T-helper 1 cell treated with Interleukin-12 subunit alpha and Interleukin-12 subunit beta and Interleukin-4 antibody, amounts not matched to agents 30 ng/mL and 1 ng/mL, for 36 hours (primary cell): ENCODE results near the gene FBXL13. TPM values are rescaled to one million over a fixed set of nuclear protein-coding genes. Genes with fewer than 3 reads are reported as not detected.
"Not testable (repeated sequence)": the region's sequence is repeated elsewhere in the genome, so short reads cannot be mapped to it uniquely, and the experiment has no call there.

Experiments
- intact Hi-C: fragments of 100-400 bp; cut with micrococcal nuclease; formaldehyde crosslinking; loops from one replicate; pipeline ENCODE4 v1.15.1; 2024
- total RNA-seq: library from RNA; stranded (reverse); gene quantifications from 2 replicates; pipeline ENCODE4 v1.2.3, GENCODE V29; 2022

The FBXL13 gene
- total RNA-seq, 1 donor from 2014 or later: 0.29 TPM

DNA sequence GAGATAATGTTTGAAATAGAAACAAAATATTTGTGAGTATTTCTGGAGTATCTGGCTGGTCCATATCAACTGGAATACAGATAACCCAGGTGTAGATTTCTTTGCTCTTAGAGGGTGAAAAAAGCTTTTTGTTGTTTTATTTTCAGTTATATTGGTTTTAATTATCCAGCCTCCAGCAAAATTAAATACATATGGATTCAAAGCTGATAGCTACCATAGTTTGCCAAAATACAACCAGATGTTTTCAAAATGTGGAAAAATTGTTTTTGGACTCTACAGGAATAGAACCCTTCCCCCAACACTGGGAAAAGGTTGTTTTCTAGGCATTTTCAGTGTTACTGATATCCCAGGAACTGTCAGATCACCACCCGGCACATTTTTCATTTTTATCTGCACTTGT is 131.7 kb downstream of the FBXL13 start:
- intact Hi-C loops: no loop called here

DNA sequence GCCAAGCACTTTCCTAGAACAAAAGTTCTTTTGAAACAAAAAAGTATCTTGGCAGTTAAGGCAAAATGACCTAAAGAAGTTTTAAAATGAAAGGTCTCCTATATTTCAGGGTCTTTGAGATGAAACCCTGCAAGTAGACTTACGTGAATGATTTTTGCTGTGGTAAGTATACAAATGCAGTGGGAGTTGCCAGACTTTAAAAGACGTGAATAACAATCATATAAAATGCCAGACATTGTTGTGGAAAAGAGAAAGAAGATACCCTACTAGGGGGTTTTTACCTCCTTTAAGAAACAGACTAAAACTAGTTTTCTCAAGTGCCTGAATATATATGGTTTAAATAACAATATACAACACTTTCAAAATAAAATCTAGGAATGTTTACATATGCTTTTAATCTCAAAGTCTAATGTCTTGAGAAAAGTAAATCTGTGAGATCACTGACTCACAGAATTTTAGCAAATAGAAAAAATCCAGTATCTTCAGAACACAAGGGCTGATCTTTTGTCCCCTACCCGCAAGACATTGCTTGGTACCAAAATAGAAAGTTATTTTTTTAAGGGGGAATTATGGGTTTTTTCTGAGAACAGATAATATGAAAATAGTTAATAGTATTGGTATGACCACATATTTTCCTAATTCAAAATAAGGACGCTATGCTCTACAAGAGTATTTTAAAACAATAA is 132.3 kb downstream of the FBXL13 start:
- intact Hi-C loops: no loop called here

DNA sequence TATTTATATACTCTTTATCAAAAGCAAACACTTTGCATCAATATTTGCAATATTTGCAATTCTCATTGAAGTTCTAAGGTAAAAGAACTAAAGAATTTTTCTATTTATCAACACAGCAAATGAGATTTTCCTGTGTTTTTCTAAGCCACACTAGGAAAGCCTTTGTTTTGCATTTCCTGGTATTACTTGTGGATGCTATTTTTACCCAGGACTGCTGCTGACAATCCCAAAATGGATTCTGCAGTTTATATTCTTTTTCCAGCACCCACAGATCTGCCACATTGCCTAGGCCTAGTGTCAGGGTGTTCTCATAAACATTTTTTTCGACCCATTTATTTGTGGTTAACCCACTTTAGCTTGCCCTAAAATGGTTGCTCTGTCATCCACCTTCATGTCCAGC is 135.9 kb downstream of the FBXL13 start:
- intact Hi-C loops: no loop called here

- intact Hi-C loops: no loop called here
Measured at GRCh38 chr7:102935450-102936115, 139.0 kb downstream of the FBXL13 start.

GRCh38 chr7:102934701-102935100 is 139.9 kb downstream of the FBXL13 start:
- intact Hi-C loops: no loop called here

GRCh38 chr7:102934239-102934638 is 140.4 kb downstream of the FBXL13 start:
- intact Hi-C loops: no loop called here

GRCh38 chr7:102933763-102934162 is 140.8 kb downstream of the FBXL13 start:
- intact Hi-C loops: no loop called here

GRCh38 chr7:102931757-102932156 is 142.8 kb downstream of the FBXL13 start:
- intact Hi-C loops: no loop called here

GRCh38 chr7:102927312-102927933 is 147.2 kb downstream of the FBXL13 start:
- intact Hi-C loops: no loop called here

- intact Hi-C loops: no loop called here
Measured at GRCh38 chr7:102926783-102927140, 147.8 kb downstream of the FBXL13 start.

GRCh38 chr7:102925976-102926782 is 148.4 kb downstream of the FBXL13 start:
- intact Hi-C loops: no loop called here

DNA sequence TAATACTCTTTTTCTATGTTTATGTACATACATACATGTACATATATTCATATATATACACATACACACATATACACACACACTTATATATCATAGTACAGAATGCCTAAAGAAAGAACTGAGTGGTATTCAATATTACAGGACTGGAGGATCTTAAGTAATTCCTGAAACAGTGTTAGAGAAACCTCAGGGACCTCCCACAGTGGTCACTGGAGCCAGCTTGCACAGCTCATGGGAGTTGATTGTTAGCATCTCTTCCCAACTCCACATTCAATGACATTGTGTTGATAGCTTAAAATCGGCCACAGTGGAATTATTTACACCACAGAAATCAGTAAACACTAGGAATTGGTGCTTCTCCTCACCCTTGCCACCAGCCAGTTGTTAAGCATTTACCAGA is 155.8 kb downstream of the FBXL13 start:
- intact Hi-C loops: no loop called here

GRCh38 chr7:102917436-102918353 is 156.9 kb downstream of the FBXL13 start:
- intact Hi-C loops: no loop called here

GRCh38 chr7:102916881-102917280 is 157.7 kb downstream of the FBXL13 start:
- intact Hi-C loops: no loop called here

- intact Hi-C loops: no loop called here
Measured at GRCh38 chr7:102916426-102916825, 158.2 kb downstream of the FBXL13 start.

DNA sequence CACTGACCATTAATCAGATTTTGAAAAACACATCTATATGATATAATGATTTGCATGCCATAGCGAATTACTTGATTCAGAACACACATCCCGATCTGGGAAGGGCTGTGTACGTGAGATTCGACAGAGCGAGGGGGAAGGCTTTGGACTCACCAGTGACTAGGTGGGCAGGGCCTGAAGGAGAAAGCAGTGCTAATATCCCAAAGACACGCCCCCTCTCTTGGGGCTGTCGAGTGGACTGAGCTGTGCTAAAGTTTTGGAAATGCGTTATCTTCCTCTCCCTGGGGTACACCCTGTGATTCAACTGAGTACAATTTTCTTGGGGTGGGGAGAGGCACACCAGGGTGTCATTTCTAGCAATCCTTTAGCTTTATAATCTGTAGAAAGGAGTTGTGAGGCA is 160.0 kb downstream of the FBXL13 start:
- intact Hi-C loops: no loop called here

GRCh38 chr7:102913826-102914225 is 160.8 kb downstream of the FBXL13 start:
- intact Hi-C loops: no loop called here

DNA sequence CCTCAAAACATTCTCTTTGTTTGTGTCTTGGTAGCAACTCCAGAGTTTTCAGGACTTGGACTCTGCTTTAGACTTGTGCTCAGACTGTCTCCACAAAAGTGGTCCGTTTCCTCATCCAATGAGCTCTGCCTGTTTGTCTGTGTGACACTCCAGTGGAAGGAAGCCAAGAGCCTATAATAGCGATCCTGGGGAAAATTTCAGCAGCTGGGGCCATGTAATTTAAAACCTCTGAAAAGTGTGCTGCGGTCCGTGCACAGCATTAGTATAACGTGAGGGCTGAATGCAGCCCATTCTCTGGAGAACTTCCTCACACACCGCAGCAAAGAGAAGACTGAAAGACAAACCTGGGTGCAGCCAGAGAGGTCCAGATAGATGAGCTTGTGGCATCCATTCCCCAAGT is 161.9 kb downstream of the FBXL13 start, which contains the start of gene LRRC17:
Gene LRRC17, plus strand, starts transcription at position 259 of the 400 bp plus-strand sequence. CDS start 20,914 bp downstream, outside the sequence.
- intact Hi-C loops: no loop called here

GRCh38 chr7:102908676-102909075 is 165.9 kb downstream of the FBXL13 start:
- intact Hi-C loops: no loop called here

- intact Hi-C loops: not testable (repeated sequence)
Measured at GRCh38 chr7:102903576-102903975, 171.0 kb downstream of the FBXL13 start.

DNA sequence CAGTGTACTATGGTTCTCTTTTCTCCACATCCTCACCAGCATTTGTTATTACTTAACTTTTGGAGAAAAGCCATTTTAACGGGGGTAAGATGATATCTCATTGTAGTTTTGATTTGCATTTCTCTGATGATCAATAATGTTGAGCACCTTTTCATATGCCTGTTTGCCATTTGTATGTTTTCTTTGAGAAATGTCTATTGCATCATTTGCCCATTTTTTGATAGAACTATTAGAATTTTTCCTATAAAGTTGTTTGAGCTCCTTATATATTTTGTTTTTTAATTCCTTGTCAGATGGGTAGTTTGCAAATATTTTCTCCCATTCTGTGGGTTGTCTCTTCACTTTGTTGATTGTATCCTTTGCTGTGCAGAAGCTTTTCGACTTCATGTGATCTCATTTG is 172.5 kb downstream of the FBXL13 start:
- intact Hi-C loops: not testable (repeated sequence)
